ENCODE data around the gene SMNDC1.

GRCh38 chr10:110340122-110340521, 35.4 kb upstream of the SMNDC1 start:
- TF ChIP-seq CTCF (IDR thresholded peaks at IDR 0.05) = no peak
- no peak for TF ChIP-seq POLR2A (IDR thresholded peaks at IDR 0.05)
- no peak for TF ChIP-seq POLR2AphosphoS5 (IDR thresholded peaks at IDR 0.05)
